ENCODE results near the gene CPNE5.

The CPNE5 gene

DNA sequence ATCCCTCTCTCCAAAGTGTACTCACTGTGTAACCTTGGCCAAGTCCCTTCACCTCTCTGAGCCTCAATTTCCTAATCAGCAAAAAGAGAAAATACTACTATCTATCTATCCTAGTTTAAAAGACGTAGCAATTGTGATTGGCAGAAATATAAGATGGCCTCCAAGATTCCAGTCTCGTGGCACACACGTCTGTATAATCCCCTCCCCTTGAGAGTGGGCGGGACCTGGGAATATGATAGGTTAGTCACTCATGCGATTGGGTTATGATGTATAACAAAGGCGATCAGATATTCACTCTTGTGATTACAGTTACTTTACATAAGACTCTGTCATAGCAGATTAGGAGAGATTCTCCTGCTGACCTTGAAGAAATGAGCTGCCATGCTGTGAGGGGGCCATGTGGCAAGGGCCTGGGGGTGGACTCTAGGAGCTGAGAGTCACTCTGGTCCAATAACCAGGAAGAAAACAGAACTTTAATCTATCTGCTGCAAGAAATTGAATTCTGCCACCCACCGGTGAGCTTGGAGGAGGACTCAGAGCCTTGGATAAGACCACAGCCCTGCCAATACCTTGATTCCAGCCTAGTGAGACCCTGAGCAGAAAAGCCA is 6.0 kb downstream of the CPNE5 start:
- DNase-seq, result no peak

DNA sequence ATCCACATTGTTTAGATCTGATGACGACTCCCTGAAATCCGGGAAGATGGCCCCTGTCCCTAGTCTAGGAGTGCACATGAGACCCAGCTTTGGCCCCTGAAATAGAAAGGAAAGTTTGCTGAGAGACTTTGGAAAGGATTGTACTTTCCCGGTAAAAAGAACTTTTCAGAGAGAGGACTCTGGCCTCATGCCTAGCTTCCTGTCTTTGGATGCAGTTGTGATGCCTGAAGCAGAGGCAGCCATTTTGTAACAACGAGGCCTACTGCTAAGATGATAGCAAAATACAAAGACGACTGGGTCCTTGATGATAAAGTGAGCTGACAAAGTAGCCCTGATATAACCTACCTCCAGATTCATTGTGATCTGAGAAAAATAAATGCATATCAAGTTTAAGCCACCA is 6.9 kb downstream of the CPNE5 start:
- no peak for DNase-seq

DNA sequence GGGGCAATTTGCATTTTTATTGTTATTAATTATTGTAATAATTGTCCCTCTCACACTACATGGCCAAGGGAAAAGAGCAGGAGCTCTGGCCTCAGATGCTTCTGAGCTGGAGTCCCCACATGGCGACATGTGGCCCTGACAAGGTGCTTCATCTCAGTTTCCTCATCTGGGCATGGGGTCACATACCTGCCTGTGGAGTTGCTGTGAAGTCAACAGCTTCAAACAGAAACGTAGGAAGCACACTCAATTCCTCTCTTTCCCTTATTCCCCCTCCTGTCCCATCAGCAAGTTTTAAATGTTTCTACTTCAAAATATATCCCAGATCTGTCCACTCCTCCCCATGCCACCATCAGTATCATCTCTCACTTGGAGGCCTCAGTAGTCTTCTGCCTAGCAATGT is 8.7 kb downstream of the CPNE5 start:
- no peak for DNase-seq

DNA sequence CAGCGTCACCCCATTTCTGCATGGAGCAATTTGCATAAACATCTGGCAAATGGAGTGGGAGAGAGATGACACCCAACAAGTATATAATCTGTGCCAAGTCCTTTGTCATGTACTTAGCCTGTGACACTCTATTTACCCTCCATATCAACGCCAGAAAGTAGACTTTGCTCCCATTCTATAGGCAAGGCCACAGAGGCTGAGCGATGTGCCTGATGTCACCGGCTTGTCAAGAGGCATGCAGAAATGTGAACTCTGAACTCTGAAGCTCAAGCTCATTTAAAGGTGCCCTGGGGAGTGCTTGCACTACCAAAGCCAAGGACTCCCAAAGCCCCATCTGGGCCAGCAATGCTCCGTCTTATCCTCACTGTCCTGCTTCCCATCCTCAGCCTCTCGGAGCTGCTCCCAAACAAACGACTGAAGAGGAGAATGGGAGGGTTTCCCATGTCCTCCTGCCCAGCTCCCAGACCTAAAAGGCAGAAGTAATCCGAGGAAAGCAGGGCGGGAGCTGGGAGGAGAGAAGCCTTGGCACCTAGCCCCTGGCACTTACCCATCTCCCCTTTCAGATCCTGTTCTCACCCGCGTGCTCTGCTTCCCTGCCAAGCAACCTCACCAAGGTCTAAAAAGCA is 9.2 kb downstream of the CPNE5 start:
- no peak for DNase-seq

DNA sequence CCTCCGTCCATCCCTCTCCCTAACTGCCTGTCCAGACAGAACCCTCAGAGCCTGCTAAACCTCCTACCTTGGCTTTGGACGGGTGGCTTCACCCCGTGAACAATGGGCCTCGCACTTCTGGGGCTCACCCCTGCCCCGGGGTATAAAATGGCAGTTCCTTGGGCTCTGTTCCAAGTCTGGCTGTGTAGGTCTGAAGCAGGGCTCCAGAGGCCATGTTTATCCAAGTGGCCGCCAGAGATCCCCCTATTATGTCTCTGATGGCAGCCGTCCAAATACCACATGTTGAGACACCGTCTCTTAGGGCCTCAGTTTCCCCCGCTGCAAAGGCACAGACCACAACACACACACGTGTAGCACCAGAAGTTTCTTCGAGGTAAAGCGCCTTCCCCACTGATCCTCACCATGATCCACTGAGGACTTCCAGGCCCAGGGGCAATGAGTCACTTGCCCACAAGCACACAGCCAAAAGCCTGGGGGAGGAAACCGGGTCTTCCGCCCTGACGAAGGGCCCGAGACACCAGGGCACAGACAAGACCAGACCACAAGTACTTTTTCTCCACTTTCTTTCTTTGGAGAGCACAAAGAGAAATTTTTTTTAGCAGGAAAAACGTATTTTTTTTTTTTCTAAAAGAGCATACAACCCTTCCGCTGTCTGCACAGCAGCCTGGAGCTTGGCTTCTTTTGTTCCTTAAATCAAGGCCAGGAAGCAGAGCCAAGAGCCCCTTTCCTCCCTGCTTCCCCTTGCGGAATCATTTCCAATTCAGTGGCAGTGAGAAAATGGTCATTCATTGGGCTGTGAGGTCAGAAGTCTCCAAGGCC is 11.8 kb downstream of the CPNE5 start:
- no peak for DNase-seq

DNA sequence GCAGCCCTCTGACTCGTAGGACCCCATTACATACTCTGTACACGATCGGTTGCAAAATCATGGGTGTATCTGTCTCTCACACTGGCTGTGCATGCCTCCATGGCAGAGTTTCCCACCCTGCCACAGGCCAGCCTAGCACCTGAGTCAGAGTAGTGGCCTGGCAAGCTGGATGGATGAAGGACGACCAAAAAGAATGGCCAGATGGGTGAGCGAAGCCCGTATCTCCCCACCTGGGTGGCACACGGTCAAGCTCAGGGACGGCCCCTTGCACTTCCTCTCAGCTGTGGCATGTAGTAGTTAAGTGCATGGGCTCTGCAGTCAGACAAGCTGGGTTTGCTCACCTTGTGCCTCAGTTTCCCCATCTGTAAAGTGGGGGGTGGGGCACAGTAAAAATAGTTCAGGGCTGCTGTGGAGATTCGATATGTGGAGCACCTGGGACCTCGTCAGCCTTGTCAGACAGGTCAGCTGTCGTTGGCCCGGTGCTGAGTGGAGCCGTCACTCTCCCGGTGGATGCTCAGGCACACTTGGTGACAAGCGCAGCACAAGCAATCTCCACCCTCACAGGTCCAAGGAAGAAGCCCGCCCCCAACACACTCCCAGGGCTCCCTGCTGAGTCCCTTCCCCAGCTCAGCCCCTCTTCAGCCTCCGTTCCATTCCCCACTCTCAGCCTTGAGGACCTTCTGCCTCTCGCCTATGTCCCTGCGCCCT is 12.6 kb downstream of the CPNE5 start:
- no peak for DNase-seq

DNA sequence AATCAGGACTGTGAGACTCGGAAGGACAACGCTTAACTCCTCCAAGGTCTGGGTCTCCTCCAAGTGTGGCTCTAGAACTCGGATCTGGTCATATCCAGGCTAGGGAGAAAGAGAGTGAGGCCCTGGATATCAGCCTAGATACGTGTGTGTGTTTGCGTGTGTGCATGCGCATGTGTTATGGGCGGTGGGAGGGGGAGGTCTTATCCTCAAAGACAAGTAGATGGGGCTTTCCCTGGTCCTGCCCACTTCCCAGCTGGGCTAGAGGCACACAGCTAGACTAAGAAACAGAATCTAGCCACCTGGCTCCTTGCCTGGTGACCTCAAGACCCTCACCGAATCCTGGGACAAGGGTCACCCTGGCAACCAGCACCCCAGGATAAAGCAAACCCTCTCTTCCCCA is 13.2 kb downstream of the CPNE5 start:
- DNase-seq, result no peak

DNA sequence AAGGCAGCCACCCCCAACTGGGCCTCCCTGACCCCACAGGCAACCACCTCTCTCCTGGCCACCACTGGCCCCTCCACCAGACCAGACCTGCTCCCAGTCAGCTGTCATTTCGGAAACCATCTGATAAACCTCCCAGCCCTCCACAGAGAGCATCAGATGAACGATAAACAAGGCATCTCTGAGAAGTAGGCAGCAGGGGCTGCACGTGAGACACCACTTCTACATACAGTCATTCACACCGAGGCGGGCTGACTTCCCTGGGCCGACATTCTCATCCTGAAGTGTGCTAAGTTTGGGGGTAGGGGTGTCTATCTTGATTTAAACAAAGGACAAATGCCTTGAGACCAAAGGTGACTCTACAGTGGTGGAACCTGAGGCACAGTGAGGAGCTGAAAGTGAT is 13.8 kb downstream of the CPNE5 start:
- DNase-seq, result no peak

DNA sequence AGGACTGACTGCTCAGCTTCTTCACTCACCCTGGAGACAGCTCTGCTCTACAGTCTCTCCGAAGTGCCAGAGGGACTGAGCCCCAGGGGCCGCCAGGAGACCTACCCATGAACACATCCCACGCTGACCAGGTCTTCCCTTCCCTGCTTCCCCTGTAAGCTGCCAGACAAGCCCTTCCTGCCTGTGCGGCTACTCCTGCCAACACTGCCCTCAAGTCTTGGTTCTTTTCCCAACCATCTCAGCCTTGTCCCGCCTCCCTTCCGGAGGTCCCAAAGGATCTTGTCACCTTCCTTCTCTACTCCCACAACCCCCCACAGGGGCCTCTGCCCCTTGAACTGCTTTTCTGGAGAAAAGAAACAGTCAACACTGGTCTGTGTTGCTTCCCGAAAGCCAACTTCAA is 15.0 kb downstream of the CPNE5 start:
- no peak for DNase-seq

DNA sequence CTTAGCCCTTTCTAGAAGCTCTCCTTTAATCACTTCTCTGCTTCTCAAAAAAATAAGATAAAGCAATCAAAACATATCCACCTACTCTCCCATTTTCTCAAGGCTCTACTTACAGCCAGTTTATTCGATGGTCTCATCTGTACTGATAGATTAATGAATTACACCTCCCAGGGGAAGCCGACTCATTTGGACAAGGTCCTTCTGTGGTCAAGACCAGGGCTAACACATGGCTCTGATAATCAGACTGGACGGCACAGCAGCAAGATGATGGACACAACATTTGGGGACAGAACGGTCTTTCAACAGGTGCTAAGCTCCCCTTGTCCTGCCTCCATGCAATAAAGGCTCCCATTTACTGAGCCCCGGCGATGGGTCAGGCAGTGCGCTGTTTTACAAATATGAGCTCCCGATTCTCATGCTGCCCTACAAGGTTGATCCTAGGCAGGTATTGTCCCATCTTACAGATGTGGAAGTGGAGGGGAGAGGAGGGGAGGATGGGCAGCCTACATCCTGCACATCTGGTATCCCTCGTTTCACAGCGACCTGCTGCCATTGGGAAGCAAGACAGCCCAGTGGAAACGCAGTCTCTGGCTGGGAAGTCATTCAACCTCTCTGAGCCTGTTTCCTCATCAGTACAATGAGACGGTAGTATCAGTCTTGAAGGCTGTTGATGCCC is 15.7 kb downstream of the CPNE5 start:
- DNase-seq, result no peak

DNA sequence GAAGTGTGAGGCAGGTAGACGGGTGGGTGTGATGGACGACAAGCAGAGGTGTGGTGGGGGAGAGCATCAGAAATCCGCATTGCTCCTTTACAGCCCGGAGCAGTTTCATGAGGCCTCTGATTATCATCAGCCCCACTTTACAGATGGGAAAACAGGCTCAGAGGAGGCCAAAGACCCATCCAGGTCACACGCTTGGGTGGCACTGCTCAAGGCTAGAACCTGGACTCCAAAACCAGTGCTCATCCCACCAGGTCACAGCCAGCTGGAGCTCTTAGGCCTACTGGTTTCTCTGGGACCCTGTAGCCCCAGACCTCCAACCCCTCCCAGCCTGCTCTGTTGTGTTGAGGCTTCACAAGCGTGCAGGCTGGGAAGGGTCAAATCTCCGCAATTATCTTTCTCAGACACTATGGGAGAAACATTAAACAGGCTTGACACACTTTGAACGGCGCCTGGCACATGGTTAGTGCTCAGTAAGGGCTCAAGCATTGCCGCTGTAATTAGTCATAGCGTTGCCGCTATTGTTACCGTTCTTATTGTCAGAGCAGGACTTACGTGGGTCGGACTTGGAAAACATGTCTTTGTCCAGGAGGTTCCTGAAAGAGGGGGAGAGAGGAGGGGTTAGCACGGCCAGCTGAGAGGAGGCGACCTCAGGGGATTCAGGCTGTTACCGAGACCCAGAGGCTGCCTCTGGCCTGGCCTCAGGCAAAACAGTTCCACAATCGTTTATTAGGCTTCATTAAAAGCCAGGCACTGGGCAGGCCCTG is 16.6 kb downstream of the CPNE5 start:
- DNase-seq, result no peak

DNA sequence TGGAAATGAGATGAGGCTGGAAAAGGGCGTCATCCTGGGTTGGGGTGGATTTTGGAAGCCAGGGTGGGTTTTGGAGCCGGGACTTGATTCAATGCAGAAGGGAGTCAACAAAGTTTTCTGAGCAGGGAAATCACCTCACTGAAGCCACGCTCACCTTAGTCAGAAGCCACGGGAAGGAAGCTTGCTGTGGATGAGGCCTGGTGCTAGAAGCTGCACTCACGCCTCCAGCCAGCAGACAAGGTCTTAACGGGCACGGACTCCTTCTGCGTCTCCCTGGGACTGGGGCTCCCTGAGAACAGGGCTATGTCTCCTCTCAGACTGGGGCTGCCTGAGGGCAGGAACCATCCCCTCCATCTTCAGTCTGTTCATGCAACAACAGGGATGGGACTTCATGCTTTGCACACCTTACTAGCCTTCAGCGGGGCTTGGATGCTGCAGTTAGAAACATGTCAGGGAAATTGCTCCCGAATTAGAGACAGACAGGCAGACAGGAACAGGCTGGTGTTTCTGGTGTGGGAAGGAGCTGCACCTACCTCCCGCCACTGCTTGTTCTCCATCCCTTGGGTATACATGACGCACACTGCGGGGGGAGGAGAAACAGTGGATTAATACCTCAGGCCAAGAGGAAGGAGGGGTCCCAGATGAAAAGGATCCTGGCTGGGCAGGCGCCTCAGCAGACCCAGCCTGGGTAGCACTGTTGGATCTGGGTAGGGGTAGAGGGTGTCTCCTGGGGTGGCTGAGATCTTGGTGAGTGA is 17.5 kb downstream of the CPNE5 start:
- no peak for DNase-seq

DNA sequence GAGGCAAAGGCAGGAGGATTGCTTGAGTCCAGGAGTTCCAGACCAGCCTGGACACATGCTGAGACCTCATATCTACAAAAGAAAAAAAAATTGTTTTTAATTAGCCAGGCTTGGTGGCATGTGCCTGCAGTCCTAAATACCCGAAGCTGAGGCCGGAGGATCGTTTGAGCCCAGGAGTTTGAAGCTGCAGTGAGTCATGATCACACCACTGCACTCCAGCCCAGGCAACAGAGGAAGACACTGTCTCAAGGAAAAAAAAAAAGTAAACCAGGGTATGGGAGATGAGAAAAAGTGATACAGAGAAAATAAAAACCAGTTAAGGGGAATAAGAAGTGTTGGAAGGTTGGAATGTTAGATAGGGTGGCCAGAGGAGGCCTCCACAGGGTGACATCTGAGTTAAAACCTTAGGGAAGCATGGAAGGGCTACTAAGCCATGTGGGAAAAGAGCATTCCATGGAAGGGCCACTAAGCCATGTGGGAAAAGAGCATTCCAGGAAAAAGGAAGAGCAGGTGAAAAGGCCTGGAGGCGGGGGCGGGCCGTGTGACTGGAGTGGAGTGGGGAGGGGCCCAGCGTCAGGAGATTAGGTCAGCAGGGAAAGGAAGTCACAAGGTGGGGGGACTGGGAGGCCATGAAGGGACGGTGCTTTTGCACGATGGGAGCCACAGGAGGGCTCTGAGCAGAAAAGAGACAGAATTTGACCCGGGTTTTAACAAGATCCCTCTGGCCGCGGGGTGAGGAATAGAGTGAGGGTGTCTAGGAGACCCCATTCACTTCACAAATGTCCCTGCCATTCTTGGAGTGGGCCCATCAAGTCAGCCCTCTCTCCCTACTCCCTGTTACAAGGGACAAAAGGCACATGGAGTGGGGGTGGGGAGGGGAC is 18.3 kb downstream of the CPNE5 start:
- DNase-seq, result no peak

DNA sequence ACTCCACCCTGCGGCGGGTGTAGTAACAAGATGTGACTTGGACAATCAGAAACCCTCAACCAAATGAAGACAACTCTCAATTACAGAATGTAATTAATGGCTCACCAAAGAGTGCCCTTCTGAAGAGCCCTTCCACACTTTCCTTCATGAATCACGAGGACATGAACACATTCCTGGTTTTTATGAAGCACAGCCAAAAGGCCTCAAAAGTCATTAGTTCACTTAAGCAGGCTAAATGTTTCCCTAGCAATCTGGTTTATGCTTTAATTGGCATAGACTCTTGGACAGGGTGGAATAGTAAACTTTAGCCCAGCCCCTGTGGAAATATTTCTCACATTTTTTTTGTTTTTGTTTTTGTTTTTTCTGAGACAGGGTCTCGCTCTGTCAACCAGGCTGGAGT is 20.5 kb downstream of the CPNE5 start:
- no peak for DNase-seq

DNA sequence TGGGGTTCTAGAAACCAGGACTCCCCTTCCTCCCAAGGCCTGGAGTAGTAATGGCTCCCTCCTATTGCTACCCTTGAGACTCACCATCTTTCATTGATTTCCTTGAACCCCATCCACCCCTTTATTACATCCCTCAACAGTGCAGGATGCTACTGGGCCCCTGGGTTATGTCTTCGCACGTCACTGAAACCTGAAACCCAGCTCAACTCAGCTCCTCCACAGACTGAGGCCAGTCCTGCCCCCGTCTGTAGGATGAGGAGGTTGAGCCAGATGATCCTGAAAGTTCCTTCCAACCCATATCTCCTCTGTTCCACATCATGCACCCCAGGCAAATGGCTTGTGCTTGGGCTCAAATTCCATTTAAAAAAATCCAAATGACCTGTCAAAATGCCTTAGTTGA is 21.4 kb downstream of the CPNE5 start:
- no peak for DNase-seq

DNA sequence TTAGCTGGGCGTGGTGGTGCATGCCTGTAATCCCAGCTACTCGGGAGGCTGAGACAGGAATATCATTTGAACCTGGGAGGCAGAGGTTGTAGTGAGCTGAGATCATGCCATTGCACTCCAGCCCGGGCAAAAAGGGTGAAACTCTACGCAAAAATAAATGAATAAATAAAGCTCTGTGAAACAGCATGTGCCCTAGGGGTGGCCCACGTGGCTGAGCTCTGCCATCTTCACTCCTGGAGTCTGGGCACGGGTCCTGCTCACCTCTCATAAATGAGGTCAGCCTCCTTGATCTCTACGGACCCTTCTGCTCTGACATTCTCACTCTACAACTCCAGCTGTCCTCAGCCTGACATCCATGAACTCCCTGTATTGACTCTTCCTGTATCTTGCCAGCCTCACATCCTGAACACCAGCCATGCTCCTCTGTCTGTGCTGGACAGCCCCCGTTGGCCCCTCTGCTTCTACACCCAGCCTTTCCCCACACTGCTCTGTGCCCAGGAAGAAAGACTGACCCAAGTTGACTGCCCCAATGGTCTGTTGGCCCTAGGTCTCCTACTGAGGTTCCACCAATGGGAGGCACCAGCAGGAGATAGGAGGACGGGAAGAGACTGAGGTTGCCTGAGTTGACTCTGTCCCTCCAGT is 21.9 kb downstream of the CPNE5 start:
- no peak for DNase-seq

DNA sequence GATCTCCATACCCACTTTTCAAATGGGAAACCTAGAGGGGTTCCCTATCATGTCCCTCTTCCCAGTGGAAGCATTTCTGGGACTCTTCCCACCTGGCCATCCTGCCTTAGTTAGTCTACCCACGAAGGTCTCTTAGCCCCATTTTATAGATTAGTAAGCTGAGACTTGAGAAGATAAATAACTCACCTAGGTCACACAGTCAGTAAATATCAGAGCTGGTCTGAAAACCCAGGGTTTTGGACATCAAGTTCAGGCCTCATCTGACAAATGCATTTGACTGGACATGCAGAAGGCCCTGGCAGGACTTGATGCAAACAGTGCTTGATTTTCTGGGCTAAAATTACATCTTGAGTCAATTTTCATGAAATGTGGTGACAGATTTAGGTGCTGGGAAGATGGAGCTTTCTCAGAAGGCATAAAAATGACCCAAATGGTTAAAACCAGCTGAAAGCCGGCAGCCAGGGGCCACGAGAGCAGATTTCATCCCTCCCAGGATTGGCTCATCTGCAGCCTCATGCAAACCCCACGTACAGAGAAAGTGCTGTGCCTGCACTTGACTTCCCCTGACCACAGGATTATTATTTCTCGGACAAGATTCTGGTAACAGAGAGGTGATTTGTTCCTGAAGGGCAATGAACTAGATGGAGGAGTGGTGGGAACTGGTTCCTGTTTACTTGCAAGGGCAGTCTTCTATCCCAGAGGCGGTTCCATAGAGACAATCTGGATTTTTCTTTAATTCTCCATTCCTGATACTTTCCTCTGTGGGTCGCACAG is 23.1 kb downstream of the CPNE5 start:
- no peak for DNase-seq

DNA sequence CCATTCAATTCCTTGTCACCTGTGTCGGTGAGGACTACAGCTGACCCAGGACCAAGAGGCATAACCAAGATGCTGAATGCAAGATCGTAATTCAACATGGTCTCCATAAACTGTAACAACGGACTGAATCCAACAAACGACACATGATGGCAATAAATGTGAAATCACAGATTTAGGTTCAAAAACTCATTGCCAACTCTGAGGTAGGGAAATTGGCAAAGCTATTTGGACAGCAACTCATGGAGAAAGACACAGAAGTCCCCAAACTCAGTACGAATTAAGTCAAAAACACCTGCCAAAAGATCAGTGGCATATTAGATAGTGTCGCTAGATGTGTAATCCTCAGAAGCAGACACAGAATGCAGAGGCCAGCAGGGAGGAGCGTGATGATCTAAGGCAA is 25.0 kb downstream of the CPNE5 start:
- DNase-seq, result no peak

DNA sequence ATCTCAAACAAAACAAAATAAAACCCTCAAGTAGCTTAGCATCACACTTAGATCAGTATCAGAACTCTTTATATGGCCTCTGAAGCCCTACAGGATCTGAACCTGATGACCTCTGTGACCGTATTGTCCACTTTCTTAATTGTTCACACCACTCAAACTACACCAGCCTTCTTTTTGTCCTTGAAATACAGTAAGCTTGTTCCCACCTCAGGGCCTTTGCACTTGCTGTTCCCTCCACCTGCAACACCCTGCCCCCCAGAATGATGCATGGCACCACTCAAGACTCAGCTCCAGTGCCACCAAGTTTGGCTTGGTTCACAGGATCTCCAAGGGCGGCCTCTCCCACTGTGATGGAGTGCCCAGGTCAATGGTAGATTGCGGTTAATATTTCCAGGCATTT is 25.7 kb downstream of the CPNE5 start:
- no peak for DNase-seq
